GM18868 (cell line): ENCODE results near the gene DBH.
"Not testable (repeated sequence)": the region's sequence is repeated elsewhere in the genome, so short reads cannot be mapped to it uniquely, and the experiment has no call there.

ENCODE experiments used
- ATAC-seq: cut with Tn5 transposase; IDR thresholded peaks from one replicate; pipeline ENCODE4 v1.9.1; 2021; ENCODE audit warnings: mild to moderate bottlenecking, moderate library complexity; ENCODE audit not compliant: unreplicated experiment

Gene DBH

DNA sequence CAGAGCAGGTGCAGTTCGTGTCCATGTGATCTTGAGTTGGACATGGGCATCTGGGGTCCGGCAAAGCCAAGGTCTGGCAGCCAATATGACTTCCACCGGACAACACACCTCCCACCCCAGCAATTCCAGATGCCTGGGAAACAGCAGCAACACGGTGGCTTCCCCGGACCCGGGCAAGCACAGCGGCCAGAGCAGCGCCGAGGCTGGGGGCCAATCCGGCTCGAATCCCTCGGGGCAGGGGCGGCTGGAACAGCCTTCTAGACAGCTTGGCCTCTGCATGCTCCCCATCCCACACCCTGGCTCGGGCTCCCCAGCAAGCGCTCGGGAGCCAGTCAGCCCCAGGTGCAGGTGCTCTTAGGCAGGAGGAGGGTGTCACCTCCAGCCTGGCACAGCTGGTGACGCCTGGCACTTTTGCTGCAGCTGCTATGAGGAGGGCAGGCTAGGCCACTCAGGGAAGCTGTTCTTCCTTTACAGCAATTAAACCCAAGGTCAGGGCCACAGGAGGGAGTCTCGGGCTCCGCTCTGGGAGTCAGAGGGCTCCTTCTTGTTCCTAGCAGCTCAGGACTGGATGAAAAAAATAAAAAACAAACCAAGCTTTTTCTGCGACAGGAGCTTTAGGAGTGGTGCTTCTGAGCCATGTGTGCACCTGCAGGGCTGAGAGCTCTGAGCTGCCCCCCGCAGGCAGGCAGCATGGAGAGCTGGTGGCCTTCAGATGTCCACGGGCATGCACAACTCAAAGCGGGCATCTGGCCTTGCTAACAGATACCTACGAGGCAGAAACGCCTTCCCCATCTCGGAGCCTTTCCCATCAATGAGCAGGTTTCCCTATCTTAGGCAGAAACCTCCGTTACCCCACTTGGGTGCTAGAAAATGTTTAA lies 28.2 kb downstream of the DBH start:
- no peak for ATAC-seq

DNA sequence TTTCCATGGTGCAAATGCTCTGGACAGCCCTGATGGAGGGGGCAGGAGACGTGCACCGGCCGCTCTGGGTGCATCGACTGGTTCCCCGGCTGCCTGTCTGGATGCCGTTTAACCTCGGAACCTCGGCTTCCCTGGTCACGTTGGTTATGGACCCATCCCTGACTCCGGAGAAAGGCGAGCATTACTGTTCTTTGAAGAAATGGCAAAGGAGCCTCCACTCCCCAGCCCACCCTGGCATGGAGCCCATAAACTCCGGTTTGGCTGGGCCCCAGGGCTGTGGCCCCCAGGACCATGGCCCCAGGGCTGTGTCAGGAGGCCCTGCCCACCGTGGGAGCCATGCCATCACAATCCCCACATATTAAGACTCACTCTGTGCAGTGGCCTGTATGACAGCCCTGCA lies 28.9 kb downstream of the DBH start:
- ATAC-seq: no peak

DNA sequence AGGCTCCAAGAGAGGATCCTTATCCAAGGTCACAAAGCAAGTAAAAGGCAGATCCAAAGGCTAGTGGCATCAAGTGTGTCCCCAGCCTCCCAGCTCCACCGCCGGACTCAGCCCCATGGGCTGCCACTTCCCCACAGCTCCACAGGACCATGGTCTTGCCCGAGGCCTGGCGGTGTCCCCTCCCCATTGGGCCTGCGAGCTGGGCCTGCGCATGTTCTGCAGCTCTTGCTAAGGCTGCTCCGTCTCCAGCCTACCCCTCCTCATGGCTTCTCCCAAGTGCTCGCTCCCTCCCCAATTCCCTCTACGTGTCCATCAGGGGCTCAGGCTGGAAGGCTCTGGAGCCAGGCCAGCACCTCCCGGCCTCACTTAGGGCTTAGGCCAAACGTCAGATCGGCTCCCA lies 29.4 kb downstream of the DBH start:
- no peak for ATAC-seq

DNA sequence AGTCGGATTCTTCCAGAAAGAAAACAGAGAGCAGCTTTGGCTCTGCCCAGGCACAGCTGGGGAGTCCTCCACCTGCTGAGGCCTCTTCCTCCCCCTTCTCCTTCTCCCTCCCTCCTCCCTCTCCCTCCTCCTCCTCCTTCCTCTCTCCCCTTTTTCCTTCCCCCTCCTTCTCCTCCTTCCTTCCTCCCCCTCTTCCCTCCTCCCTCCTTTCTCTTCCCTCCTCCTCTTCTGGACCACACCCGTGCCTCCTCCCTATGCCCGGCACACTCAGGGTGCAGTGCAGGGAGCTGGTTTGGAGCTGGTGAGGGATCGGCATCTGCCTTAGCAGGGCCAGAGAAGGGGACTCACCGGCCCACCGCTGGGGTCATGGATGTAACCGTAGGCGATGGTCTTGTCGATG lies 30.2 kb downstream of the DBH start:
- no peak for ATAC-seq

DNA sequence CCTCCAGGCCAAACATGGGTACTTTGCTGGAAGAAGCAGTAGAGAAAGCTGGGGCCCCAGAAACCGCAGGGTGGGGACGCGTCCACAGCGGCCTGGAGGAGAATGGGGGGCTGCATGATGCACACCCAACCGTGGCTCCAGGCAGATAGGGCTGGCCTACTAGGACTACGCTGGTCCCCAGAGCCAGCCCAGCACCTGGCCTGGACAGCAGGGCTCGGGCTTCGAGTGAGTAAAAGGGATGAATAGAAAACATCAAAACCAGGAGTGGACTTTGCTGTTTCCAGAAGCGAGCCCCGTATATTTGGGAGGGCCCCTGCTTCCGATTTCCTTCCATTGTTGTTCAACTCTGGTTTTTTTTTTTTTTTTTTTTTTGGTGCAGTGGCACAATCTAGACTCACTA lies 30.7 kb downstream of the DBH start:
- ATAC-seq: no peak

DNA sequence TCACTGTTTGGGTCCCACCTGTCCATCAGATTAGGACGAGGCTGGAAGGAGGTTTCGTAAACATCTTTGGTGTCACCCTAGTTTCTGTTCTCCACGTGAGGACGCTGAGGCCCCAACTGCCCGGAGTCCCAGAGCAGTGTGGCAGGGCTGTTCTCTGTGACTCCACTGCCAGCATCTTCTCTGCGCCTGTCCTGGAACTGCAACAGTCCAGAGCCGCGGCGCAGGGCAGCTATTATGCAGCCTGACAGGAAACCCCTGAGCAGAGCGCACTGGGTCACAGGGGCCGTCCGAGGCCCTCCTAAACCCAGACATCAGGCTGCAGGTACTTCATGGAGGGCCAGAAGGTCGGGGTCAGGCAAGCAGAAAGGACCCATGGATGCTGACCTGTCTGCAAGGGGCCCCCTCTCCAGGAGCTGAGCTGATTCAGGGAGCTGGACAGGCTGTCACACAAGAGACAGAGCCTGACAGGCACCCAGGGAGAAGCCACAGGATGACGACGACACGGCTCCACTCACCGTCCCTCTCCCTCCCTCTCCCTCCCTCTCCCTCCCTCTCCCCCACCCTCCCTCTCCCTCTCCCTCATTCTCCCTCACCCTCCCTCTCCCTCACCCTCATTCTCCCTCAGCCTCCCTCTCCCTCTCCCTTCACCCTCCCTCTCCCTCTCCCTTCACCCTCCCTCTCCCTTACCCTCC lies 31.7 kb downstream of the DBH start:
- ATAC-seq: no peak

DNA sequence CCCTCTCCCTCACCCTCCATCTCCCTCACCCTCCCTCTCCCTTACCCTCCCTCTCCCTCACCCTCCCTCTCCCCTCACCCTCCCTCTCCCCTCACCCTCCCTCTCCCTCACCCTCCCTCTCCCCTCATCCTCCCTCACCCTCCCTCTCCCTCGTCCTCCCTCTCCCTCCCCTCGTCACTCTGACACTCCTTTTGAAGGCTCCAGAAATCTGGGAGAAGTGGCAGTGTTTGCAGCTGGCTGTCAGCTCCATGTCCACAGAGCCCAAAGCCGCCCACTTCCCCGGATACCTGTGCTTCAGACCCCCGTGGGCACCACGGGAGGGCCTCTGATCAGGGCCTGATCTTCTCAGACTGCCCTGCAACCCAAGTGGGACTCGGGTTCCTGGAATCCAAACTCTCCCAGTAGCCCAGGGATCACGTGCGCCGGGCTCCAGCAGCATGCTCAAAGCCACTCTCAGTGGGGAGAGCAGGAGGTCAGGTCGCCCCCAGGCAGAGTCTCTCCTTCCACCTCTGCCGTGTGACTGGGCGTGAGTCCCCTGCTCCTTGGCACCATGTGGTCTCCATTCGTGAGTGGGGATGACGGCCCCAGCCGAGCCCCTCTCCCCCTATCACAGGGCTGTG lies 33.1 kb downstream of the DBH start:
- no peak for ATAC-seq

DNA sequence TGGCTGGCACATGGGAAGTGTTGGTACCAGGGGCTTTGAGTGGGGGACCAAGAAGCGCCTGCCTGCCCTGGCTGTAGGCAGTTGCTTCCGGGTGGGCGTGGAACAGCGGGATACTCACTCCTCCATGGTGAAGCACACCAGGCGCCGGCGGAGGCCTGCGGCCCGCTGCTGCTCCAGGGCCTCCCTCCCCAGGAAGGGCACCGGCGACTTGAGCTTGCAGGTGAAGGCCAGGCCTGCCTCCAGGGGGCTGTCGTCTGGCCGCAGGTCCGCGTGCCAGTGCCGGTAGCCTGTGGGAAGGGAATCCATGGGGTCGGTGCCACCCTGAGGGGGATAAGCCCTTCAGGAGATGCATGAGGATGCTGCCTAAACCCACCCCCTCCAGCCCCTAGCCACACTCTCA lies 34.3 kb downstream of the DBH start:
- no peak for ATAC-seq

DNA sequence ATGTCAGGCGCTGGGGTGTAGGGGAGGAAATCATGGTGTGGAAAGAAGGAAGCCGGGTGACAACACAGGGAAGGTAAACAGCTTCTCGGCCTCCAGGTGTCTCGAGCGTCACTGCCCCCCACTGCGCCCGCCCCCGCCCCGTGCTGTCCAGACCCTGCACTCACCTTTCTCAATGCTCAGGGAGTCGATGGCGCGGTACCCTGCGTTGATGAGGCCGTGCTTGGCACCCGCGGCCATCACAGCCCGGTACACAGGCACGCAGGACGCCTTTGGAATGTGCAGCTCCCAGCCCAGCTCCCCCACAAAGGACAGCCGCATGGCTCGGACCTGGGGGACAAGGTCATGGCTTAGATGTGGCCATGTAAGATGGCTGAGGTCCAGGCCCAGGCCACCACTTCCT lies 35.2 kb downstream of the DBH start:
- no peak for ATAC-seq

DNA sequence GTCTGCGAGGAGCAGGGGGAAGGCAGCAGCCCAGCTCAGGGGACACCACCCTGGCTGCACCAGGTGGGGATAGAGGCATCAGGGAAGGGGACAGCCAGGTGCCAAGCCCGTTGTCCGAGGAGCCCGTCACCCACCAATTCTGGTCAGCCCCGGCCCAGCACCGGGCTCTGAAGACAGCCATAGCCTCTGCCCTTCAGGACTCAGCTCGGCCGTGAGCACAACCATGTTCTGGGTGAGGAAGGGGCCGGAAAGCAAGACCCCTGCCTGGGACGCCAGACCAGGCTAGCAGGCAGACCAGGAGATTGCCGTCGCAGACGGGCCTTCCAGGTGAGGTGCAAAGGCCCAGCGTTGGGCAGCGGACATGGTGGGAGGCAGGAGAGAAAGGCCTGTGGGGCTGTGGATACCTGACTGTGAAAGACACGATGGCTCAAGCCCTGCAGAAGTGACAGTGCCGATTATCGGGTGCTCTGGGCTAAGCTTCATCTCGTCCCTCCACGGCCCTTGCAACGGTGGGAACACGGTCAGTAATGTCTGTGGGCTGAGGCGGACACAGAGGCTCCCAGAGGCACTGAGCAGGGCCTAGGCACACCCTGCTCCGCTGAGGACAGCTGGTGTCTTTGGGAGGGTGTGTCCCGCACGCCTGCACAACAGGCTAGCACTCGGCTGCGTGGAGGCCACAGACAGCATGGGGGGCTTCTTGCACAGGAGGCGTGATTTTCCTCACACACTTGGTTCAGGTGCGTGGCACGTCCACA lies 36.5 kb downstream of the DBH start:
- ATAC-seq: no peak

DNA sequence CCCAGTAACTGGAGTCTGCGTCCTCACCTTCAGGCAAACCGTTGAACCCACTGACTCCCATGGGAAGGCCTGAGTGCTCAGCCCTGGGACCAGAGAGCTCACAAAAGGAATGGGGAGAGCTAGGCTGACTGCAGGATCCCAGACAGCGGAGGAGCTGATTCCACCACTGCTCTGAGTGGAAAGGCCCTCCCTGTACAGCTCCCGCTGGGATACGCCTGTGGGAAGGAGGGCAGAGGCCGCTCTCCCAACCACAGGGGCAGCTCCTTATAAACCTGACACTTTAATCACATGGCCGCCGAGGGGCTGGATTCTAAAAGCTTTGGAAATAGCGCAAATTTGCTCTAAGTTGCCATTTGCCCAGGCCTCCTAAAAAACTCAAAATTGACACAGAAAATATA lies 37.1 kb downstream of the DBH start:
- ATAC-seq: no peak

DNA sequence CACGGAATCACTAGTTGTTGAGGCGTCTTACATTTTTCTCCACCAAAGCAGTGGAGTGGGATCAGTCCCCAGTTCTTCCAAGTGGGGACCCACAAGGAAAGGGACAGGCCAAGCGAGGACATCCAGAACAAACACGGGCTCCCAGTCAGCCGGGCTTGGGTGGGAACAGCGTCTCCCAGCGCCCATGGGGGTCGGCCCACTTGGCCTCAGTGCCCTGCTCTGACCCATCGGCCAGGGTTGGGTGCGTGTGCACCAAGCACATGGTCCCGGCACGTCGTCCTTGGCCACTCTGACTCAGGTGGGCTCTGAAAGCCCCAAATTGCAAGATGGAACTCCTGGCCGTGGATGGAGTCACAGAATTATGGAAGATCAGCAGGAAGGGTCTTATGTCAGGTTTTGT lies 37.9 kb downstream of the DBH start:
- no peak for ATAC-seq

DNA sequence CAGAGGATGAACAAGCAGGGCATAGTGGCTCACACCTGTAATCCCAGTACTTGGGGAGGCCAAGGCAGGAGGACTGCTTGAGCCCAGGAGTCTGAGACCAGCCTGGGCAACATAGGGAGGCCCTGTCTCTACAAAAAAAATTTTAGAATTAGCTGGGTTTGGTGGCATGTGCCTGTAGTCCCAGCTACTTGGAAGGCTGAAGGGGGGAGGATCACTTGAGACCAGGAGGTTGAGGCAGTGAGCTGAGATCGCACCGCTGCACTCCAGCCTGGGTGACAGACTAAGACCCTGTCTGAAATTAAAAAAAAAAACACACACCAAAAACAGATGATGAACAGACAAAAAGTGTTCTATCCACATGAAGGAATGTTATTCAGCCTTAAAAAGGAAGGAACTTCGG lies 39.6 kb downstream of the DBH start:
- ATAC-seq: not testable (repeated sequence)

DNA sequence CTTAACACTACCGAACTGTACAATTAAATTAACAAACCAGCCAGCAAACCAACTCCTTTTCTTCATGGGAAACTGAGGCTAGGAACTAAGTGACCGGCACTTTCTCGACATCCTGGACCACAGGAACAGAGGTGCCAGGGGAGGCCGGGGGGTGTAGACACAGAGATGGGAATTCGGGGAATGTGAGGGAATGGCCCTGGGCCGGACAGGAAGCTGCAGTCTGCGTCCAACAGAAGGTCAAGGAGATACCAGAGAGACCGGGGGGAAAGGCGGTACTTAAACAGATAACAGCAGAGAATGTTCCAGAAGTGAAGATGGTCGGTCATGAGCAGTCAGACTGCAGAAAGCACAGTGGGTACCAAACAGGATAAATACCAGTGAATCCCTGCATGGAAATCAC lies 40.3 kb downstream of the DBH start:
- no peak for ATAC-seq

DNA sequence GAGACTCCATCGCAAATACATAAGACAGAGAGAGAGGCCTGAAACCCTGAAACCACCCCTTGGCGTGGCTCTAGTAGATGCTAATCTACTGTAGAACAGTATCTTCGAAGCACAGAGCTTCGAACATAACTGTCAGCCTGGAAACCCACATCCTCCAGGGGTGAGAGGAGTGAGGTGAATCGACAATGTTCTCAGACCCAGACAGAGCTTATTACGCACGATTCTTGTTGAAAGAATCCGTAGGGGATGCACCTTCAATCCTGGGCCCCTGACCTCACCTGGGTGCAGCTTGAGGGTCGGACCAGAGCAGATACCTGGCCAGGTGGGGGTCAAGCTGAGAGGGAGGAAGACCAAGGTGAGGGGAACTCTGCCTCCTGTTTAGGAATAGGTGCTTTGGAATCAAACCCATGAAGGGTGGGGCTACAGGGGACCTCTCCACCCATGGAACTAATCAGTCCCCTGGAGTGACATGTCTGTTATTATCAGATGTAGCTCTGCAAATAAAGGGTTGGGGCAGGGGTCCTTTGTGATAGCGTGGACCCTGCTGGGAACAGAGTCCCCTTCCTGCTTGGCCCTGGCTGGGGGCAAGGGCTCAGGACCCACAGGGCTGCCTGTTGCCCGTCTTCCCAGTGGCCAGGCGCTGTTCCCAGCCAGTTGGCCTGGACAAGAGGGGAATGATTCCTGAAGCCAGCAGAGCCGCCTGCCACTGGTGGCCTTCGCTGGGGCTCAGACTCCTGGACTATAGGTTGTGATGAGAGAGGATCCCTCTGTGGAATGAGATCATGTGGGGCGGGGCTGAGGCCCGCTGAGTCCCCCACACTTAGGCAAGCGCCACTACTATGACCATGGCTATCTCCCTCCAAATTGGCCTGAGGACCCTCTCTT lies 41.2 kb downstream of the DBH start:
- no peak for ATAC-seq

DNA sequence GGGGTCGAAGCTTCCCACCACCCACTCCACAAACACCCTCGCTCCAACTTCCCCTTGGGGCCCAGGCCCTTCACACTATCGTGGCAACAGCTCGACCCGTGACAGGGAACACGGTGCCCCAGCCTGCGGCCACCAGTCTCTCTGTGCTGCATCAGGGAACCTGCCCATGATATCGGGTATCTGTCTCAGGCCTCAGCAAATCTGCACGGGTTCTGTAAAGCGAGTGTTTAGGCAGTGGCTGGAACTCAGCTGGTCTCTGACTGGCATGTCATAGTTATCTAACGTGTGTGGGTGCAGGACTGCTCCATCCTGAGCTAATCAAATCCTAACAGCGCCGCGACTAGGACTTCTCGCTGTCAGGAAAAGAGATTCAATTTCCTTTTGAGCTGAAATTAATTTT lies 42.9 kb downstream of the DBH start:
- no peak for ATAC-seq

DNA sequence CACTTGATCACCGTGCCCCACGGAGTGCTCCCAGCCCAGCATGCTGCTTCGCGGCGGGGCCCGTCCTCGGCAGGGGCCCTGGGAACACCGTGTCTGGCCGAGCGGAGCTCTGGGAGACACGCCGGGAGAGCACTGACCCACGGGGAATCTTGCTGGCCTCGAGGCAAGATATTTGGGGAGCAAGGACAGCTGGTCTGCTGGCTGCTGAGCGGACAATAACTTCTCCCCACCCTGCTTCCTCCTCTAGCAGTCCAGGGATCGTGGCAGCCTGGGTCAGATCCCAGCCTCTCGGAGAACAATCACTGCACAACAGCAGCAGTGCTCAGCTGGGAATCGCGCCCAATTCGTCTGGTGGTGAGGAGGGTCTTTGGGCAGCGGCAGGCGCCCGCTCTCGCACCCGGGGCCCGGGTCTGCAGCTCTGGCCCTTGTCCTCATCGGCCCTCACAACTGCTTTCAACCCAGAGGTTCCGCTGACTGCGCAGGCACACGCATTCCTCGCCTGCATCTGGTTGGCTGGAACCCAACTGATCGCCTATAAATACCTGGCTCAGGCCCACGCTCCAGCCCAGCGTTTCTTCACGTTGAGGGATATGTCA lies 43.4 kb downstream of the DBH start:
- no peak for ATAC-seq

DNA sequence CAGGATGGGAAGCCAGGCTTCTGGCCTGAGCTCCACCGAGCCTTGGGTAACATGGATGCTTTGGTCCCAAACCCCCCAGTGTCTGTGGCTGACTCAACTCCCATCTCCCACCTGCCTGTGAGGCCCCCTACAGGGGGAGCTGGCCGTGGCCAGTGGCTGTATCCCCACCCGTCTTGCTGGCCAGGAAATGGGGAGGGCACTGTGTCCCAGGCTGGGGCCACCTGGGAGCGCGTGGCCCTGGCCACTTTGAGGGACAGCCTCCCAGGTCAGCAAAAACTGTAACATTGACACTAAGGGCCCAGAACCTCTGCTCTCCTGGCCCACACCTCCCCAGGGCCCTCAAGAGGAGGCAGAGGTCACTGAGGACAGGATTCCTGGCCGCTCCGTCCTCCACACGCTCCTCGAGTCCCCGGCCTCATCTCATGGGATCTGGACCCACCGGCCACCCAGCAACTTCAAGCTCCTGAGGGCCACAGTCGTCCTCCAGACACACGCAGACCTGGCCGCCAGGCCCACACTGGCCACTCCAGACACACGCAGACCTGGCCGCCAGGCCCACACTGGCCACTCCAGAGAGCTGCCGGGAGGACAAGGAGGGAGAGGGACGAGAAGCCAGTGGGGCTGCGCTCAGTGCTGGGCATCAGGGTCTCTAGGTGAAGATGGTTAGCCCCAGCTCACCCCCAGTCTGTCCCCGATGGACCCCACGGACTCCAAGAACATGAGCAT lies 44.2 kb downstream of the DBH start:
- ATAC-seq: no peak

DNA sequence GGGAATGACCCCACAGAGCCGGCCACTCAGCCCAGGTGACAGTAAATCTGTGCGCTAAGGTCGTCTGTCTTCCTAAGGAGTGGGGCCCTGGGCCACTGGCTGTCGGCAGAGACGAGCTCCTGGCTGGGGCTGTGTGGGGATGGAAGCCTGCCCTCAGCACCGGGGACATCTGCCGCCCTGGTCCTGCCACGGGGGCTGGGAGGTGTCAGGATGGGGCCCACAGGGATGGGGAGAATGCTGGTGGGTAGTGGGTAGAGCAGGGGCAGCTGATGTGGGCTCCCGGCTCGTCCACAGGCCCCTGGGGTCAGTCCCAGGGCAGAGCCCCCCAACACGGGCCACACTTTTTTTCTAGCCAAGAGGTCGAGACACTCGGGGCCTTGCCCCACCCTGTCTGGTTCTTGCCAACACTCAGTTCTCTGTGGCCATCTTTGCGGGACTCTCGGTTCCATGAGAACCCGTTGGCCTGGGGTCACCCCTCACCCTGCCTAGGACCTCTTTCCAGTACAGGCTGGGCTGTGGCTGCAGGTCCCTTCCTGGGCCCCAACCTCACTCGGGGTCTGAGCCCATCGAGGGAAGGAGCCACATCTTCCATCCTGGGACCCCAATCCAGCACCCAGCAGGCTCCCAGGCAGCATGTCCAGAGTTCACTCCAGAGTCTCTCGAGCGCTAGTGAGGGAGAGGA lies 45.0 kb downstream of the DBH start:
- ATAC-seq: no peak
